AG09319 (cell line): ENCODE measurements around the gene POU6F2.

Experiments used
- DNase-seq: peaks from one replicate; pipeline ENCODE4 v3.0.0-alpha.2; 2010; ENCODE audit warnings: low read depth; ENCODE audit errors: extremely low read depth
- TF ChIP-seq, protein P1 (sequence below): IDR thresholded peaks from 2 replicates; pipeline ENCODE4 v1.5.1; 2011; ENCODE audit warnings: low read depth, mild to moderate bottlenecking, inconsistent platforms, low read length, moderate library complexity

POU6F2 gene

DNA sequence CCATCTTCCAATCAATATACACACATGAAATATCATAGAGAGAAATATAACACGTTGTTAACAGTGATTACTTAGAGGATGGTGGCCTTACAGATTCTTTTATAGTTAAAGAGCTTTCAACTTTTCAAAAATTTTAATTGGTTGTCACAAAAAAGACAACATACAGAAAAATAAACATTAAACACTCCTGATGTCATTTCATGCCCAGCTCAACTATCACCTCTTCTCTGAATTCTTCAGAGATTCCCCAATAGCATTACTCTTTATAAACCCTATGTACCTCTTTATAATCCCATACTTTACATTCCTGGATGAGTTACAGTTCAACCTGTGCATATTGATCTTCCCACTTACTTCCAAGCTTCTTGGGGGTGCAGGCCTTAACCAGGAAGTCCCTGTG, 159.8 kb downstream of the POU6F2 start:
- no peak for DNase-seq
- TF ChIP-seq, protein P1, sequence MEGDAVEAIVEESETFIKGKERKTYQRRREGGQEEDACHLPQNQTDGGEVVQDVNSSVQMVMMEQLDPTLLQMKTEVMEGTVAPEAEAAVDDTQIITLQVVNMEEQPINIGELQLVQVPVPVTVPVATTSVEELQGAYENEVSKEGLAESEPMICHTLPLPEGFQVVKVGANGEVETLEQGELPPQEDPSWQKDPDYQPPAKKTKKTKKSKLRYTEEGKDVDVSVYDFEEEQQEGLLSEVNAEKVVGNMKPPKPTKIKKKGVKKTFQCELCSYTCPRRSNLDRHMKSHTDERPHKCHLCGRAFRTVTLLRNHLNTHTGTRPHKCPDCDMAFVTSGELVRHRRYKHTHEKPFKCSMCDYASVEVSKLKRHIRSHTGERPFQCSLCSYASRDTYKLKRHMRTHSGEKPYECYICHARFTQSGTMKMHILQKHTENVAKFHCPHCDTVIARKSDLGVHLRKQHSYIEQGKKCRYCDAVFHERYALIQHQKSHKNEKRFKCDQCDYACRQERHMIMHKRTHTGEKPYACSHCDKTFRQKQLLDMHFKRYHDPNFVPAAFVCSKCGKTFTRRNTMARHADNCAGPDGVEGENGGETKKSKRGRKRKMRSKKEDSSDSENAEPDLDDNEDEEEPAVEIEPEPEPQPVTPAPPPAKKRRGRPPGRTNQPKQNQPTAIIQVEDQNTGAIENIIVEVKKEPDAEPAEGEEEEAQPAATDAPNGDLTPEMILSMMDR, result no peak

DNA sequence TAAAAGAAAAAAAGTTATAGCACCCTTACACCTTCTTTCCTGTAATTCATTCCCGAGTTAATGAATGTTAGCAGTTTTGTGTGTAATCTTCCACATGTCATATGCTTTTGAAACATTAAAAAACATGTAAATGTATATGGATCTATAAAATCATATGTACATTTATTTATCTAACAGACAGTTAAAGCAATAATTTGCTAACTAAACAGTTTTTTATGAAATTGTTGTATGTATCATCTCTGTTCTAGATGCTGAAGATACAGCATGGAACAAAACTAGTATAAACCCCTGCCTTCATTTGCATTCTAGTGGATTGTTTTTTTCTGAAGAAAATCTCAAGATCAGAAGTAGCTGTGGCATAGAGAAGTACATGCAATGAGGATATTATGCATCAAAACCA, 165.0 kb downstream of the POU6F2 start:
- TF ChIP-seq, protein P1, result no peak
- DNase-seq, result no peak

DNA sequence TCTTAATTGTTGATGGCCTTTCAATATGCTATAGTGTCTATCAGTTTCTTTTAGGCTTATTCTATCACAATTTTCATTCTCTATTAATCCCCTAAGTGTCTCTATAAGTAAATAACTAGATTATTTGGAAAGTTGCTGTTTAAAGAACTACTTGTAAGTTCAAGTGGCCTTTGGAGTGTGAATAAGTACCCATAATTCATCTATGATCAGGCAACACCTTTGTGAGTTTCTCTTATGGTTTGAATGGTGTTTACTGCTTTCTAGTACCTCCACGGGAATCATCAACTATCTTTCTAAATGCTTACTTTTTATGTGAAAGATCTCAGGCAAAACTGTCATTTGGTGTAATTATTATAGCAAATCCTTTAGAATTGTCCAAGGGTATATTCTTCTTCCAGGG, 166.7 kb downstream of the POU6F2 start:
- no peak for DNase-seq
- TF ChIP-seq, protein P1, result no peak

DNA sequence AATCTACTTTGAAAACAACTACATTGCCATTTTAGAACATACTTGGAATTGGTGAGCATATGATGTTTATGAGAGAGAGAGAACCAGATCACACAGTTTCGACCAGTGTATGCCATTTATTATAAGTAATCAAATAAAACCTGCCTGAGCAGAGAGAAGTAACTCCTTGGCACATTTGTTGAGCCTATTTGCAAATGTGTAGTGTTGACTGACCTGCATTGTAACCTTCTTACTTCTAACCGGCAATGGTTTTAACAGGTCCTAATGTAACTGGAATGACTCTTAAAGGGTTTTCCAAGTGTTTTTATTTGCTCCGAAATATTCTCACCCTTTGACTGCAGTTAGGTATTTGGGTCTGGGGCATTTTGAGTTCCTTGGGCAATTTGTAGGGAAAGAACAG, 167.6 kb downstream of the POU6F2 start:
- DNase-seq, result no peak
- TF ChIP-seq, protein P1, result no peak

DNA sequence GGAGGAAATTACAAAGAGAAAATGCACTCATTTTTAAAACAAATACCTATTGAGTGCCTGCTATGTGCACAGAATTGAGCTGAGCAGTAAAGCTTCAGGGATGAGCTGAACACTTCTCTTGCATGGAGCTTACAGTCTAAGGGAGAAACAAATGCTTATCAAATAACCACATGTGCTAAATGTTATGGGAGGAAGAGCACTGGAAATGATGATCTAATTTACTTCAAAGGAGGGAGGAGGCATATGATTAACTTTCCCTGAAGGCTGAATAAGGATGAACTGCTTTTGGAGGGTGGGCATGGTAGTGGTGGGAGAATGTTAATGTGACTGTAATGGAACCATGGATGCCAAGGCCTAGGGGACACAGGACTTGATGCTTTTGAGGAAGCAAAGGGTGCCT, 168.2 kb downstream of the POU6F2 start:
- TF ChIP-seq, protein P1, result no peak

DNA sequence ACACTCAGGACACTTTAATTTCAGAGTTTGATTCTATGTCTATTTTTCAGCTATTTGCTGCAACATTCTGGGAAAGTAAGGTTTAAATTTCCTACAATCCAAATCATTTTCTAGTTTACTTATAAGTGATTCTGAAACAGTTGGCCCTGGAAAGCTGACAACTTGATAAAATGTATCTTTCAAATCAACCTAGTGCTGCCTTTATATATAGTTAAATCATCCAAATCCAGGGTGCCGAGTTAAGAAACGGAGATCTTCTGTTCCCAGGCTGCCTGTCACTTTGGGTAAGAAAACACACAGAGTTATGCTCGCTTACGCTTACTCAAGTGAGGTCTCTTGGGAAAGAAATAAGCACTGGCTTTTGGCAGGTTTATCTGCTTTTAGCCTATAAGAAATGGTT, 175.0 kb downstream of the POU6F2 start:
- TF ChIP-seq, protein P1, result no peak
- no peak for DNase-seq

More for the DNA sequence above, 168.2 kb downstream of the POU6F2 start:
- DNase-seq, result no peak

DNA sequence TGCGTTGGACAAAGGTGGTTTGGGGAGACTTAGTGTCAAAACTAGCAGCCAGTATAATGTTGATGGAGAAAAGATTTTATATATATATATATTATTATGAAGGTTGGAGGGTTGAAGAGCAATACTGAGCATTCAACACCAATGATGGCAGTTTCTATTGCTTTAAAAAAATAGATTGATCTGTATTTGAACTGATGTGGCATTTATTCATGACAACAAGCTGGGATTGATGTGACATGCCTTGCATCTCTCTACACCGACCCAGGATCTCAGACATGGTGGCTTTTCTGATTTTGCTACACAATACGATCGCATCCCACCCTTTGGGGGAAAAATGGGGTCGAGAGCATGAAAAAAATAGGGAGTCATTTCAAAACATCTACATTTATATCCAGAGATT, 175.4 kb downstream of the POU6F2 start:
- TF ChIP-seq, protein P1, result no peak
- DNase-seq, result no peak
